DND-41 (cell line): ENCODE results near the gene MYEF2.

Experiments used
- CTCF ChIP-seq: IDR thresholded peaks from 2 replicates; pipeline ENCODE4 v1.5.1; 2012; ENCODE audit warnings: borderline replicate concordance, low read length, moderate library complexity, mild to moderate bottlenecking; ENCODE audit not compliant: poor library complexity, severe bottlenecking; ENCODE audit errors: extremely low read depth
- EZH2 ChIP-seq: IDR thresholded peaks from 3 replicates; pipeline ENCODE4 v1.6.1; 2012; ENCODE audit warnings: borderline replicate concordance, low read depth, mild to moderate bottlenecking, moderate library complexity, low read length, inconsistent platforms; ENCODE audit not compliant: severe bottlenecking

GRCh38 chr15:48109212-48109611, 68.9 kb downstream of the MYEF2 start:
- TF ChIP-seq CTCF, result no peak
- TF ChIP-seq EZH2, result no peak
